Measurements from ENCODE around the gene PTPRH. TPM values are rescaled to one million over a fixed set of nuclear protein-coding genes. Genes with fewer than 3 reads are reported as not detected.
"Not testable (repeated sequence)": the region's sequence is repeated elsewhere in the genome, so short reads cannot be mapped to it uniquely, and the experiment has no call there.

PTPRH gene
- total RNA-seq, 2 donors from 2014 or later, result 0.11 TPM; not detected in 1

GRCh38 chr19:55158848-55159749, 50.2 kb downstream of the PTPRH start:
- no peaks in the 10 kb centered on the region for H3K36me3 Mint-ChIP-seq
- no peak overlapping the region for H3K27ac Mint-ChIP-seq
- peaks cover 4 to 27% of the 10 kb centered on the region in 2 donors for H3K27me3 Mint-ChIP-seq
- no peaks in the 10 kb centered on the region for H3K9me3 Mint-ChIP-seq
- H3K4me3 Mint-ChIP-seq, result no peak overlapping the region
- DNase-seq (ENCODE audit: low spot score) (no peak), ATAC-seq (no peak)
- H3K4me1 Mint-ChIP-seq (ENCODE audit: low read depth in 2 of 2), result peaks cover 11 to 19% of the 10 kb centered on the region in 2 donors

DNA sequence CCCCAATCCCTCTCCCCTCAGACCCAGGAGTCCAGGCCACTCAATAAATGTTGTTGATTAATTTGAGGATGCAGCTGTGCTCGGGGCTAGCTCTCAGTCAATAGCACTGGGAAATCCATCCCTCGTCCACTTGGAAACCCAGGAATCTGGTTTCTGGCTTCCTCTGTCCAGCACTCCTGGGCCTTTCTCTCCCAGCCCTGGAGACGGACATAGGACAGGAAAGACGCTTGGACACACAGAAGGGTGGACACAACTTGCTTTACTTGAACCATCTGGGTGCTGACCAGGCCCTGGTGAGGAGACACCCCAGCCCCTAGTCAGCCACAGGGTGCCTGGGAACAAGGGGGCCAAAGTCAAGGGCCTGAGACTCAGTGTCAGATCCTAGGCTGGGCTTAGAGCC, 50.9 kb downstream of the PTPRH start:
- no peak overlapping the region for H3K27ac Mint-ChIP-seq
- no peaks in the 10 kb centered on the region for H3K36me3 Mint-ChIP-seq
- H3K9me3 Mint-ChIP-seq, result no peaks in the 10 kb centered on the region
- peaks cover 4 to 28% of the 10 kb centered on the region in 2 donors for H3K27me3 Mint-ChIP-seq
- no peak overlapping the region for H3K4me3 Mint-ChIP-seq
- no peak for ATAC-seq
- no peak for DNase-seq (ENCODE audit: low spot score)
- H3K4me1 Mint-ChIP-seq (ENCODE audit: low read depth in 2 of 2), result peaks cover 16 to 24% of the 10 kb centered on the region in 2 donors

GRCh38 chr19:55157064-55157908, 52.0 kb downstream of the PTPRH start, which contains the start of gene TNNI3:
TSS of gene TNNI3 (minus strand) at chr19:55157732. CDS start at chr19:55157589, 143 bp downstream.
- Mint-ChIP-seq H3K36me3 (no peaks in the 10 kb centered on the region), H3K27me3 (peaks cover 4 to 28% of the 10 kb centered on the region in 2 donors), H3K4me3 (no peak within 1 kb of the TSS), H3K27ac (no peak within 1 kb of the TSS), H3K4me1 (ENCODE audit: low read depth in 2 of 2) (peaks cover 18 to 25% of the 10 kb centered on the region in 2 donors), H3K9me3 (peaks cover under 1% of the 10 kb centered on the region)
- DNase-seq (ENCODE audit: low spot score), result no peak
- no peak for ATAC-seq

- Mint-ChIP-seq H3K4me3 (no peak overlapping the region), H3K27me3 (peaks cover 4 to 33% of the 10 kb centered on the region in 2 donors), H3K36me3 (no peaks in the 10 kb centered on the region), H3K9me3 (peaks cover 6% of the 10 kb centered on the region), H3K4me1 (ENCODE audit: low read depth in 2 of 2) (peaks cover 26 to 31% of the 10 kb centered on the region in 2 donors), H3K27ac (no peak overlapping the region)
- DNase-seq (ENCODE audit: low spot score) (no peak), ATAC-seq (no peak)
Measured at GRCh38 chr19:55156202-55157063, 52.9 kb downstream of the PTPRH start.

DNA sequence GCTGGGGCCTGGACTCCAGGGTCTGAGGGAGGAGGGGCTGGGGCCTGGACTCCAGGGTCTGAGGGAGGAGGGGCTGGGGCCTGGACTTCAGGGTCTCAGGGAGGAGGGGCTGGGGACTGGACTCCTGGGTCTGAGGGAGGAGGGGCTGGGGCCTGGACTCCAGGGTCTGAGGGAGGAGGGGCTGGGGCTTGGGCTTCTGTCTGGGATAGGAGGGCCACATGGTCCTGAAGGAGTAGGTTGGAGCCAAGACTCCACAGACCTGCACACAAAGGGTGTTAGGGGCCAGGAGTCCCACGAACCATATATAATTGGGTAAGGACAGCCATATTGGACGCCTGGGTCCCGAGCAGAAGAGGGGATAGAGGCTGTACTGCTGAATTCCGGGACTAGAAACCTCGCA, 53.5 kb downstream of the PTPRH start:
- not testable (repeated sequence) for H3K9me3 Mint-ChIP-seq

GRCh38 chr19:55153652-55154264, 55.5 kb downstream of the PTPRH start:
- Mint-ChIP-seq H3K27ac (peak overlapping the region in 1 of 2 donors; percentile 53), H3K4me3 (peak overlapping the region; percentile 43), H3K9me3 (peaks cover 6% of the 10 kb centered on the region), H3K4me1 (ENCODE audit: low read depth in 2 of 2) (peaks cover 21 to 29% of the 10 kb centered on the region in 2 donors), H3K36me3 (no peaks in the 10 kb centered on the region), H3K27me3 (peaks cover 17 to 40% of the 10 kb centered on the region in 2 donors)
- DNase-seq (ENCODE audit: low spot score) (no peak), ATAC-seq (no peak)

More for the DNA sequence above, 53.5 kb downstream of the PTPRH start:
- not testable (repeated sequence) for H3K27ac Mint-ChIP-seq; ATAC-seq; H3K36me3 Mint-ChIP-seq; H3K4me3 Mint-ChIP-seq; DNase-seq (ENCODE audit: low spot score)
- H3K27me3 Mint-ChIP-seq, result peaks cover 4 to 33% of the 10 kb centered on the region in 2 donors
- peaks cover 27 to 31% of the 10 kb centered on the region in 2 donors for H3K4me1 Mint-ChIP-seq (ENCODE audit: low read depth in 2 of 2)

GRCh38 chr19:55152017-55152416, 57.3 kb downstream of the PTPRH start:
- H3K9me3 Mint-ChIP-seq, result peaks cover 6% of the 10 kb centered on the region
- H3K36me3 Mint-ChIP-seq, result no peaks in the 10 kb centered on the region
- peak overlapping the region; percentile 63 to 79 for H3K27ac Mint-ChIP-seq
- H3K4me3 Mint-ChIP-seq, result peak overlapping the region; percentile 30
- DNase-seq (ENCODE audit: low spot score) (no peak), ATAC-seq (no peak)
- peaks cover 21 to 27% of the 10 kb centered on the region in 2 donors for H3K4me1 Mint-ChIP-seq (ENCODE audit: low read depth in 2 of 2)
- H3K27me3 Mint-ChIP-seq, result peaks cover 23 to 43% of the 10 kb centered on the region in 2 donors

- ATAC-seq (no peak), DNase-seq (ENCODE audit: low spot score) (no peak)
- Mint-ChIP-seq H3K27me3 (peaks cover 42 to 44% of the 10 kb centered on the region in 2 donors), H3K4me3 (no peak within 1 kb of the TSS), H3K9me3 (peaks cover 6% of the 10 kb centered on the region), H3K27ac (no peak within 1 kb of the TSS), H3K36me3 (no peaks in the 10 kb centered on the region), H3K4me1 (ENCODE audit: low read depth in 2 of 2) (peaks cover 24 to 27% of the 10 kb centered on the region in 2 donors)
Measured at GRCh38 chr19:55149078-55150003, 60.0 kb downstream of the PTPRH start, which contains the start of gene TNNT1. TSS of gene TNNT1 (minus strand) at chr19:55149206. CDS start at chr19:55147157, 2,049 bp downstream.

DNA sequence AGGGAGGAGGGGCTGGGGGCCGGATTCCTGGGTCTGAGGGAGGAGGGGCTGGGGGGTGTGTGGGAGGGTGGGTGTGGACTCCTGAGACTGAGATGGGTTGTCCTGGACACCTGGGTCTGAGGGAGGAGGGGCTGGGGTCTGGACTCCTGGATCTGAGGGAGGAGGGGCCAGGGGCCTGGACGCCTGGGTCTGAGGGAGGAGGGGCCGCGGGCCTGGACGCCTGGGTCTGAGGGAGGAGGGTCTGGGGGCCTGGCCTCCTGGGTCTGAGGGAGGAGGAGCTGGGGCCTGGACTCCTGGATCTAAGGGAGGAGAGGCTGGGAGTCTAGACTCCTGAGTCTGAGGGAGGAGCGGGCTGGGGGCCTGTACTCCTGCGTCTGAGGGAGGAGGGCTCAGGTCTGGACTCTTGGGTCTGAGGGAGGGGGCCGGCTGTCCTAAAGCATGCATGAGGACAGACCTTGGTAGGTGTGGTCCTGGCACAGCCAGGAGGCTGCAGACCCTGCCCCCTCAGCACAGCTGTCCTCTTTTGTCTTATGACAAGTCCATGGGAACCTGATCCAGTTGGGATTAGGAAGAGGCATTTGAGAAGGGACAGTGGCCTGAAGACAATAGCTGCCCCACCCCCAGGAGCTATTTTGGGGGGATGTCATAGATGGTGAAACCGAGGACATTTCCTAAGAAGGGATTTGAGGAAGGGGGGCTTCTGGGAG, 61.6 kb downstream of the PTPRH start:
- H3K4me3 Mint-ChIP-seq, result no peak overlapping the region
- H3K9me3 Mint-ChIP-seq, result peaks cover 6% of the 10 kb centered on the region
- no peaks in the 10 kb centered on the region for H3K36me3 Mint-ChIP-seq
- DNase-seq (ENCODE audit: low spot score) (no peak), ATAC-seq (no peak)
- H3K27ac Mint-ChIP-seq, result no peak overlapping the region
- H3K27me3 Mint-ChIP-seq, result peaks cover 44 to 53% of the 10 kb centered on the region in 2 donors
- H3K4me1 Mint-ChIP-seq (ENCODE audit: low read depth in 2 of 2), result peaks cover 18 to 19% of the 10 kb centered on the region in 2 donors

DNA sequence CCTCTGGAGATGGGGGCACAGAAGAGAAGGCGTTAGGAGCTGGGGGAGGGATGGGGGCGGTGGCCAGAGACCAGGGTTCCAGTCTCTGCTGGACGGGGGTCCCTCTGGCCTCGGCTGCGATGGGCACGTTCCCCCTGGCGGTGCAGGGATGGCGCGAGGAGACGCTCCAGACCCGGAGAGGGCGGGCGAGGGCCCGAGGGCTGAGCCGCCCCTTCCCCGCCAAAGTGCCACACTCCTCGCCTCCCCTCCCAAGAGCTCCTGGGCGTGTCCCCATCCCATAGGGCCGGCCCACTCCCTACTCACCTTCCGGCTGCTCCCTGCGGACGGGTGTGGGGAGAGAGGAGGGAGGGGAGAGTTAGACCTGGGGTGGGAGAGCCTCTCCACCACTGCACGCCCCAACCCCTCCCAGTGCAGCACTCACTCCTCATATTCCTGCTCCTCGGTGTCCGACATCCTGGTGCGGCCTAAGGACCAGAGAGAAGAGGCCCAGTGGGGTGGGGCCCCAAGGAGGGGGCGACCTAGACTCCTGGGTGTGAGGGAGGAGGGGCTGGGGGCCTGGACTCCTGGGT, 62.5 kb downstream of the PTPRH start:
- ATAC-seq (peak in 1 of 2 donors; percentile 43), DNase-seq (ENCODE audit: low spot score) (no peak)
- H3K27ac Mint-ChIP-seq, result no peak overlapping the region
- H3K36me3 Mint-ChIP-seq, result no peaks in the 10 kb centered on the region
- H3K27me3 Mint-ChIP-seq, result peaks cover 39 to 53% of the 10 kb centered on the region in 2 donors
- peaks cover 11 to 13% of the 10 kb centered on the region in 2 donors for H3K4me1 Mint-ChIP-seq (ENCODE audit: low read depth in 2 of 2)
- H3K9me3 Mint-ChIP-seq, result peaks cover under 1% of the 10 kb centered on the region
- H3K4me3 Mint-ChIP-seq, result no peak overlapping the region

DNA sequence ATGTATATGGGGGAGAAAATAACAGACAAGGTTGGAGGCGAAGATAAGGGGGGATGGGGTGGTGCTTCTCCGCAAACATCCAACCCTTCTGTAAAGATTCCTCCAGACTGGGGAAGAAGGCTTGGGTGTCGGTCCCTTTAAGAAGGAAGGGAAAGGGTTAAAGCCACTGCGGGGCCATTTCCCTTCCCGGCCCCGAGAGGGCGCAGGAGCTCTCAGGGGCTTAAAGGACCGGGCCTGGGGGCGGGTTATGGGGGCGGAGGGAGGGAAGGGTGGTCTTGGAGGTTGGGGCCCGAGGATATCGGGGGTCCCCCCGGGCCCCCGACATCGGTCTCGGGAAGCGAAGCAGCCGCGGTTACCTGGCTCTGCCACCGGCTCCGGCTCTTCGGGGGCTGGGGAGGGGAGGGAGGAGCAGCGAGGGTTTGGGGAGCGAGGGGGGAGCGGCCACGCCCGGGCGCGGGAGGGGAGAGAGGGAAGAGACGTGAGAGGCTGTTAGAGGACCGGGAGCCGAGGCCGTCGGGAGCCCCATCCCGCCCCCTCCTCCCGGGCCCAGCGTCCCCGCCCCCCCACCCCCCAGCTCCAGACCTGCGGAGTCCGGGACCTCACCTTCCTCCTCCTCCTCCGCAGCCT, 63.1 kb downstream of the PTPRH start:
- Mint-ChIP-seq H3K4me1 (ENCODE audit: low read depth in 2 of 2) (peaks cover 8 to 10% of the 10 kb centered on the region in 2 donors), H3K36me3 (no peaks in the 10 kb centered on the region), H3K9me3 (no peaks in the 10 kb centered on the region), H3K27ac (no peak overlapping the region), H3K27me3 (peaks cover 40 to 53% of the 10 kb centered on the region in 2 donors), H3K4me3 (no peak overlapping the region)
- ATAC-seq (no peak), DNase-seq (ENCODE audit: low spot score) (no peak)

All from natural killer cell treated with Interleukin-12 subunit alpha and Interleukin-12 subunit beta and Interleukin-15 and Interleukin-18, amount 100 ng/mL, for 72 hours (primary cell).